HepG2 (cell line): ENCODE results near the gene CATSPERD. TPM values are rescaled to one million over a fixed set of nuclear protein-coding genes. Genes with fewer than 3 reads are reported as not detected.

Experiments used
- ARHGAP35 ChIP-seq: sonication (generic); formaldehyde crosslinking; IDR thresholded peaks from 2 replicates; pipeline ENCODE4 v1.9.0; 2022; ENCODE audit warnings: mild to moderate bottlenecking, inconsistent platforms, moderate library complexity, missing genetic modification reagents, borderline replicate concordance
- BRCA1 ChIP-seq: sonication (generic); formaldehyde crosslinking; IDR thresholded peaks from 2 replicates; pipeline ENCODE4 v1.4.0; 2020; ENCODE audit warnings: missing genetic modification reagents
- CBX1 ChIP-seq: IDR thresholded peaks from one replicate; pipeline ENCODE4 v1.6.1; 2016; ENCODE audit warnings: antibody characterized with exemption, low read depth
- CBX2 ChIP-seq, 2 experiments: fragments of 200-600 bp in 1 of 2; sonication (generic); formaldehyde crosslinking in 1 of 2; IDR thresholded peaks; 2 replicates each; pipeline versions ENCODE4 v1.7.0 to v1.8.1; 2018 to 2022; ENCODE audit warnings: low read depth in 2 of 2, low read length in 1 of 2, mild to moderate bottlenecking in 1 of 2, missing genetic modification reagents in 1 of 2
- CREBL2 ChIP-seq: sonication (generic); formaldehyde crosslinking; IDR thresholded peaks from 2 replicates; pipeline ENCODE4 v1.8.1; 2023; ENCODE audit warnings: missing genetic modification reagents, mild to moderate bottlenecking, borderline replicate concordance
- CSRNP1 ChIP-seq: sonication (generic); formaldehyde crosslinking; IDR thresholded peaks from 2 replicates; pipeline ENCODE4 v1.8.1; 2023; ENCODE audit warnings: mild to moderate bottlenecking, missing genetic modification reagents
- HDAC1 ChIP-seq: sonication (generic); formaldehyde crosslinking; IDR thresholded peaks from 2 replicates; pipeline ENCODE4 v1.5.1; 2020; ENCODE audit warnings: mild to moderate bottlenecking, missing genetic modification reagents
- HOMEZ ChIP-seq: IDR thresholded peaks from 2 replicates; pipeline ENCODE4 v1.6.1; 2016; ENCODE audit warnings: low read depth
- HOXA5 ChIP-seq: sonication (generic); formaldehyde crosslinking; IDR thresholded peaks from 2 replicates; pipeline ENCODE4 v1.4.0; 2020; ENCODE audit warnings: missing genetic modification reagents
- JUNB ChIP-seq: sonication (generic); formaldehyde crosslinking; IDR thresholded peaks from 2 replicates; pipeline ENCODE4 v1.8.0; 2022; ENCODE audit warnings: missing genetic modification reagents, mild to moderate bottlenecking, borderline replicate concordance
- MTERF4 ChIP-seq: sonication (generic); formaldehyde crosslinking; IDR thresholded peaks from 2 replicates; pipeline ENCODE4 v1.8.0; 2023; ENCODE audit warnings: mild to moderate bottlenecking, missing genetic modification reagents
- NRL ChIP-seq: sonication (generic); formaldehyde crosslinking; IDR thresholded peaks from 2 replicates; pipeline ENCODE4 v1.5.0; 2020; ENCODE audit warnings: missing genetic modification reagents, mild to moderate bottlenecking, moderate library complexity, borderline replicate concordance
- PHF20 ChIP-seq: sonication (generic); formaldehyde crosslinking; IDR thresholded peaks from 2 replicates; pipeline ENCODE4 v1.5.0; 2020; ENCODE audit warnings: mild to moderate bottlenecking, missing genetic modification reagents
- RBM22 ChIP-seq: fragments of 200-400 bp; formaldehyde crosslinking; optimal IDR thresholded peaks from 2 replicates; pipeline ENCODE3; 2017; ENCODE audit warnings: mild to moderate bottlenecking, low read length, moderate library complexity
- TEAD2 ChIP-seq: sonication (generic); formaldehyde crosslinking; IDR thresholded peaks from 2 replicates; pipeline ENCODE4 v1.9.0; 2021; ENCODE audit warnings: missing genetic modification reagents
- ZBTB44 ChIP-seq: sonication (generic); formaldehyde crosslinking; IDR thresholded peaks from 2 replicates; pipeline ENCODE4 v1.4.0; 2020; ENCODE audit warnings: missing genetic modification reagents
- ZKSCAN5 ChIP-seq: sonication (generic); formaldehyde crosslinking; IDR thresholded peaks from 2 replicates; pipeline ENCODE4 v1.5.1; 2020; ENCODE audit warnings: mild to moderate bottlenecking, missing genetic modification reagents
- ZMAT3 ChIP-seq: sonication (generic); formaldehyde crosslinking; conservative IDR thresholded peaks from 2 replicates; pipeline ENCODE4 v1.7.0; 2021; ENCODE audit warnings: missing genetic modification reagents
- ZNF589 ChIP-seq: sonication (generic); formaldehyde crosslinking; conservative IDR thresholded peaks from 2 replicates; pipeline ENCODE4 v1.8.0; 2022; ENCODE audit warnings: mild to moderate bottlenecking, moderate library complexity, missing genetic modification reagents
- ZNF710 ChIP-seq: sonication (generic); formaldehyde crosslinking; IDR thresholded peaks from 2 replicates; pipeline ENCODE4 v1.5.0; 2020; ENCODE audit warnings: mild to moderate bottlenecking, missing genetic modification reagents, borderline replicate concordance
- polyA plus RNA-seq, 8 experiments: library from polyadenylated mRNA; depleted of rRNA in 3 of 8; stranded (reverse) in 7 of 8; unstranded in 1 of 8; fragments of >200 nt; fragmentation: Illumina TruSeq in 4 of 8; extraction: Trizol in 4 of 8; gene quantifications; 2 replicates each; pipeline versions ENCODE4 v1.2.1 to v1.2.3, GENCODE V29; 2011 to 2016; ENCODE audit warnings: low read depth in 4 of 8, missing spikeins in 1 of 8, mixed read lengths in 1 of 8; ENCODE audit not compliant: insufficient read depth in 1 of 8
- total RNA-seq, 5 experiments: library from RNA; depleted of rRNA; stranded (reverse); fragments of >200 nt; fragmentation: Illumina TruSeq; extraction: Trizol; gene quantifications; 2 replicates each; pipeline ENCODE4 v1.2.3, GENCODE V29; 2016; ENCODE audit warnings: low read depth in 1 of 5

Gene CATSPERD
- total and polyA plus RNA-seq, 2 of the 13 experiments (the other 11 are each of a cell fraction or from before 2014, with no cell fraction given), result 0.04 TPM; not detected in 1

- TF ChIP-seq CREBL2 (CRISPR knock-in tag) (no peak), BRCA1 (CRISPR knock-in tag) (no peak), CBX1 (peak; percentile 38), ZBTB44 (CRISPR knock-in tag) (no peak), HOMEZ (CRISPR knock-in tag) (0 out of 2 replicates have a peak, but pooled peaks have one; percentile 9), ARHGAP35 (no peak), ZKSCAN5 (CRISPR knock-in tag) (no peak), CBX2 (IDR thresholded peaks at IDR 0.05; ENCODE audit: low read depth, low read length) (no peak), CBX2 (CRISPR knock-in tag; IDR thresholded peaks at IDR 0.05; ENCODE audit: low read depth) (no peak), HOXA5 (CRISPR knock-in tag) (peak; percentile 74; the same call in 1 of the 2 replicates), NRL (CRISPR knock-in tag) (no peak), JUNB (CRISPR knock-in tag) (no peak), HDAC1 (CRISPR knock-in tag) (peak; percentile 88), PHF20 (CRISPR knock-in tag) (peak; percentile 74), MTERF4 (CRISPR knock-in tag) (no peak), ZNF589 (CRISPR knock-in tag) (no peak), ZMAT3 (CRISPR knock-in tag) (no peak), RBM22 (peak; percentile 67), CSRNP1 (no peak), ZNF710 (CRISPR knock-in tag) (0 out of 2 replicates have a peak, but pooled peaks have one; percentile 47), TEAD2 (no peak)
Measured at GRCh38 chr19:5680437-5681368, 39.7 kb upstream of the CATSPERD start, which contains the start of the genes HSD11B1L and MICOS13 (continued).
